GM12801 (cell line): ENCODE results near the gene CASP3.

Experiments
- CTCF ChIP-seq: IDR thresholded peaks from one replicate; pipeline ENCODE4 v1.5.1; 2011; ENCODE audit warnings: control low read depth; ENCODE audit not compliant: insufficient read length; ENCODE audit errors: extremely low read depth

Gene CASP3

GRCh38 chr4:184590196-184590595 lies 59.1 kb downstream of the CASP3 start:
- no peak for TF ChIP-seq CTCF

- no peak for TF ChIP-seq CTCF
Measured at GRCh38 chr4:184588893-184589292, 60.4 kb downstream of the CASP3 start.

GRCh38 chr4:184587701-184588100 lies 61.5 kb downstream of the CASP3 start:
- TF ChIP-seq CTCF, result no peak

- no peak for TF ChIP-seq CTCF
Measured at GRCh38 chr4:184587221-184587620, 62.0 kb downstream of the CASP3 start.

GRCh38 chr4:184583738-184584502 lies 65.3 kb downstream of the CASP3 start:
- TF ChIP-seq CTCF, result no peak
